ENCODE data around the gene IDI2.

IDI2 gene

DNA sequence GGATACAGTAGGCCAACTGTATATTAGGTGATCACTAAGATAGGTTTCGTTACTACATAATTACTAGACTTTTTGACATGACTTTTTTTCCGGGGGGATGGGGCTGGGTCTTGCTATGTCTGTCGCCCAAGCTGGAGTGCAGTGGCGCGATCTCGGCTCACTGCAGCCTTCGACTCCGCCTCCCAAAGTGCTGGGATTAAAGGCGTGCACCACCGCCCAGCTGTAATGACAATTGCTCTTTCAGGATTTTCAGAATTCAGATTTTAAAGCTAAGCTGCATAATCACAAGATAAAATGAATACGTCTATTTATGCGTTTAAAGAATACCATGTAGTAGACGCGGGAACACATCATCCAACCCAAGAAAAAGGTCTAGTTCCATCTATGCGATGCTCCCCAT is 22.3 kb upstream of the IDI2 start:
- Histone ChIP-seq H3K27me3 (ENCODE audit: insufficient read depth, low read length) (no peaks in the 10 kb centered on the region), H3K27ac (ENCODE audit: low read depth, low read length, poor library complexity, severe bottlenecking) (peak overlapping the region; percentile 94), H2AFZ (ENCODE audit: low read length) (no peak overlapping the region)

DNA sequence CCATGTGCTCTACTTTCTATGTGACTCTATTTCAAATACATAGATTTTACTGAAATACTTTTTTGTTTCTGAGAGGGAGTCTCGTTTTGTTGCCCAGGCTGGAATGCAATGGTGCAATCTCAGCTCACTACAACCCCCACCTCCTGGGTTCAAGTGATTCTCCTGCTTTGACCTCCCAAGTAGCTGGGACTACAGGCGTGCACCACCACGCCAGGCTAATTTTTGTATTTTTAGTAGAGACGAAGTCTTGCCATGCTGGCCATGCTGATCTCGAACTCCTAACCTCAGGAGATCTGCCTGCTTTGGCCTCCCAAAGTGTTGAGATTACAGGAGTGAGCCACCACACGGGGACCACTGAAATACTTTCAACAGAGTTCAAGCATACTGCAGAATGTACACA is 19.8 kb upstream of the IDI2 start:
- TF ChIP-seq EZH2 (IDR thresholded peaks at IDR 0.05; ENCODE audit: borderline replicate concordance, low read length): no peak
- TF ChIP-seq, protein P1, sequence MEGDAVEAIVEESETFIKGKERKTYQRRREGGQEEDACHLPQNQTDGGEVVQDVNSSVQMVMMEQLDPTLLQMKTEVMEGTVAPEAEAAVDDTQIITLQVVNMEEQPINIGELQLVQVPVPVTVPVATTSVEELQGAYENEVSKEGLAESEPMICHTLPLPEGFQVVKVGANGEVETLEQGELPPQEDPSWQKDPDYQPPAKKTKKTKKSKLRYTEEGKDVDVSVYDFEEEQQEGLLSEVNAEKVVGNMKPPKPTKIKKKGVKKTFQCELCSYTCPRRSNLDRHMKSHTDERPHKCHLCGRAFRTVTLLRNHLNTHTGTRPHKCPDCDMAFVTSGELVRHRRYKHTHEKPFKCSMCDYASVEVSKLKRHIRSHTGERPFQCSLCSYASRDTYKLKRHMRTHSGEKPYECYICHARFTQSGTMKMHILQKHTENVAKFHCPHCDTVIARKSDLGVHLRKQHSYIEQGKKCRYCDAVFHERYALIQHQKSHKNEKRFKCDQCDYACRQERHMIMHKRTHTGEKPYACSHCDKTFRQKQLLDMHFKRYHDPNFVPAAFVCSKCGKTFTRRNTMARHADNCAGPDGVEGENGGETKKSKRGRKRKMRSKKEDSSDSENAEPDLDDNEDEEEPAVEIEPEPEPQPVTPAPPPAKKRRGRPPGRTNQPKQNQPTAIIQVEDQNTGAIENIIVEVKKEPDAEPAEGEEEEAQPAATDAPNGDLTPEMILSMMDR (IDR thresholded peaks at IDR 0.05; ENCODE audit: low read length): no peak
- peak overlapping the region; percentile 50 for H3K4me3 ChIP-seq (ENCODE audit: low read depth, low read length, poor library complexity, severe bottlenecking)
- no peak overlapping the region for H3K9ac ChIP-seq (ENCODE audit: low read length)
- H3K36me3 ChIP-seq (ENCODE audit: insufficient read depth, low read length): peaks cover 70% of the 10 kb centered on the region
- H3F3A ChIP-seq (ENCODE audit: insufficient read depth, low read length): peaks cover 6% of the 10 kb centered on the region; the same call in 1 of the 2 replicates
- H3K9me3 ChIP-seq (ENCODE audit: low read length): no peaks in the 10 kb centered on the region
- H3K79me2 ChIP-seq (ENCODE audit: insufficient read depth, low read length): peaks cover 32% of the 10 kb centered on the region
- H4K20me1 ChIP-seq (ENCODE audit: insufficient read depth, low read length): no peaks in the 10 kb centered on the region
- H3K9me2 ChIP-seq (ENCODE audit: low read depth, low read length): no peaks in the 10 kb centered on the region
- no peaks in the 10 kb centered on the region for H3K27me3 ChIP-seq (ENCODE audit: insufficient read depth, low read length)
- peak overlapping the region; percentile 83 for H3K4me2 ChIP-seq (ENCODE audit: low read length)
- H3K27ac ChIP-seq (ENCODE audit: low read depth, low read length, poor library complexity, severe bottlenecking): peak overlapping the region; percentile 77
- H2AFZ ChIP-seq (ENCODE audit: low read length): no peak overlapping the region
- peaks cover 41% of the 10 kb centered on the region for H3K4me1 ChIP-seq (ENCODE audit: insufficient read depth, low read length, severe bottlenecking)

More for the DNA sequence above, 22.3 kb upstream of the IDI2 start:
- Histone ChIP-seq H4K20me1 (ENCODE audit: insufficient read depth, low read length) (no peaks in the 10 kb centered on the region), H3K4me2 (ENCODE audit: low read length) (peak overlapping the region; percentile 82), H3K4me1 (ENCODE audit: insufficient read depth, low read length, severe bottlenecking) (peaks cover 53% of the 10 kb centered on the region), H3K9ac (ENCODE audit: low read length) (peak overlapping the region; percentile 94), H3F3A (ENCODE audit: insufficient read depth, low read length) (peaks cover 8% of the 10 kb centered on the region; the same call in 1 of the 2 replicates), H3K79me2 (ENCODE audit: insufficient read depth, low read length) (peaks cover 40% of the 10 kb centered on the region), H3K36me3 (ENCODE audit: insufficient read depth, low read length) (peaks cover 69% of the 10 kb centered on the region), H3K9me2 (ENCODE audit: low read depth, low read length) (no peaks in the 10 kb centered on the region), H3K9me3 (ENCODE audit: low read length) (no peaks in the 10 kb centered on the region), H3K4me3 (ENCODE audit: low read depth, low read length, poor library complexity, severe bottlenecking) (peak overlapping the region; percentile 95)
- no peak for TF ChIP-seq EZH2 (IDR thresholded peaks at IDR 0.05; ENCODE audit: borderline replicate concordance, low read length)
- TF ChIP-seq, protein P1 (IDR thresholded peaks at IDR 0.05; ENCODE audit: low read length): no peak

DNA sequence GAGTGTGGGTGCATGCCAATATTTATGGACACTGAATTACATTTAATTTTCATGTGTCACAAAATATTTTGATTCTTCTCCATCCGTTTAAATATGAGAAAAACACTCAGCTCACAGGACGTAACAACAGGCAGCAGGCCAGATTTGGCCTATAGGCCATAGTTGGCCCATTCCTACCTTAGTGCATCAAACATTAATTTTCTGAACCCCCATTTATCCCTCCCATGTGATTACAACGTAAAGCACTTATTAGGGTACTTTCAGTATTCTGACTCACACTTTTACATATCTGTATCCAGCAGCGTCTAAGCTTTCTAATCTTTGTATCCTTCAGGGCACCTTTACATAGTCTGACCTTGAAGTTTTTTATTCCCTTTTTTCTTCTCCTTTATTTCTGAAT is 19.3 kb upstream of the IDI2 start:
- Histone ChIP-seq H3K9me3 (ENCODE audit: low read length) (no peaks in the 10 kb centered on the region), H3K4me2 (ENCODE audit: low read length) (peak overlapping the region; percentile 83), H3F3A (ENCODE audit: insufficient read depth, low read length) (peaks cover 3% of the 10 kb centered on the region; the same call in 1 of the 2 replicates), H3K9ac (ENCODE audit: low read length) (peak overlapping the region; percentile 62), H3K4me1 (ENCODE audit: insufficient read depth, low read length, severe bottlenecking) (peaks cover 38% of the 10 kb centered on the region), H3K27ac (ENCODE audit: low read depth, low read length, poor library complexity, severe bottlenecking) (peak overlapping the region; percentile 77), H3K36me3 (ENCODE audit: insufficient read depth, low read length) (peaks cover 75% of the 10 kb centered on the region), H3K9me2 (ENCODE audit: low read depth, low read length) (no peaks in the 10 kb centered on the region), H2AFZ (ENCODE audit: low read length) (no peak overlapping the region), H3K4me3 (ENCODE audit: low read depth, low read length, poor library complexity, severe bottlenecking) (peak overlapping the region; percentile 50), H3K27me3 (ENCODE audit: insufficient read depth, low read length) (no peaks in the 10 kb centered on the region), H3K79me2 (ENCODE audit: insufficient read depth, low read length) (peaks cover 32% of the 10 kb centered on the region), H4K20me1 (ENCODE audit: insufficient read depth, low read length) (no peaks in the 10 kb centered on the region)
- TF ChIP-seq EZH2 (IDR thresholded peaks at IDR 0.05; ENCODE audit: borderline replicate concordance, low read length): no peak
- TF ChIP-seq, protein P1 (IDR thresholded peaks at IDR 0.05; ENCODE audit: low read length): no peak
